Endothelial cell of umbilical vein (primary cell): Measurements from ENCODE around the gene MDP1. TPM values are rescaled to one million over a fixed set of nuclear protein-coding genes. Genes with fewer than 3 reads are reported as not detected.

ENCODE experiments used
- BruUV-seq: library from RNA; stranded (reverse); fragments of 400-500 nt; replicated peaks from 2 replicates; lab custom pipeline; 2021; lab: Mats Ljungman, UMichigan
- CTCF ChIA-PET: fragments of 300-600, 350-600 bp; sonication (Branson Sonifier 250); formaldehyde crosslinking; loops from one replicate; lab custom pipeline; 2021; ENCODE audit warnings: antibody characterized with exemption, inconsistent platforms; lab: Charles Lee
- POLR2A ChIA-PET: fragments of 300-600, 350-600 bp; sonication (Branson Sonifier 250); formaldehyde crosslinking; loops from one replicate; lab custom pipeline; 2021; ENCODE audit warnings: antibody characterized with exemption, inconsistent platforms; lab: Charles Lee
- DNase-seq: peaks from one replicate; pipeline ENCODE4 v3.0.0-alpha.2; 2011; ENCODE audit warnings: low read depth, low spot score
- FAIRE-seq: peaks from 2 replicates; lab custom pipeline; 2011; peaks lifted over from hg19 to GRCh38; lab: Jason Lieb, UNC
- H2AFZ ChIP-seq: 2 replicates; pipeline ENCODE4 v1.6.0; 2012; ENCODE audit warnings: low read depth, low read length, control low read depth, inconsistent platforms
- H3K27ac ChIP-seq: 2 replicates; pipeline ENCODE4 v1.5.1; 2011; ENCODE audit warnings: low read depth, mild to moderate bottlenecking, control low read depth, low read length, moderate library complexity; ENCODE audit not compliant: insufficient read depth
- H3K27me3 ChIP-seq, 2 experiments: 2 replicates each; pipeline versions ENCODE4 v1.6.0 to v1.6.1; 2011; ENCODE audit warnings: low read length in 2 of 2, mixed read lengths in 1 of 2; ENCODE audit not compliant: control insufficient read depth in 2 of 2, insufficient read depth in 2 of 2
- H3K36me3 ChIP-seq, 2 experiments: 2 replicates in 1 of 2; 3 replicates in 1 of 2; pipeline ENCODE4 v1.5.1; 2011; ENCODE audit warnings: low read length in 2 of 2, mild to moderate bottlenecking in 1 of 2, moderate library complexity in 1 of 2; ENCODE audit not compliant: control insufficient read depth in 2 of 2, insufficient read depth in 2 of 2; ENCODE audit errors: extremely low read depth in 1 of 2
- H3K4me1 ChIP-seq: 3 replicates; pipeline ENCODE4 v1.5.1; 2011; ENCODE audit warnings: mild to moderate bottlenecking, low read length; ENCODE audit not compliant: control insufficient read depth, insufficient read depth; ENCODE audit errors: extremely low read depth
- H3K4me2 ChIP-seq: 2 replicates; pipeline ENCODE4 v1.6.1; 2011; ENCODE audit warnings: low read length, control low read depth, mixed read lengths; ENCODE audit not compliant: insufficient read depth
- H3K4me3 ChIP-seq, 3 experiments: fragments of 200-600 bp in 1 of 3; sonication (generic), shearing (Covaris generic) in 1 of 3; replicated peaks in 1 of 3; 2 replicates each; pipeline ENCODE4 v1.5.1; 2011 to 2016; ENCODE audit warnings: control low read depth in 3 of 3, low read length in 3 of 3, mild to moderate bottlenecking in 2 of 3, inconsistent platforms in 1 of 3, low read depth in 1 of 3, moderate library complexity in 1 of 3; ENCODE audit not compliant: insufficient read depth in 1 of 3
- H3K79me2 ChIP-seq: 2 replicates; pipeline ENCODE4 v1.6.0; 2012; ENCODE audit warnings: low read length, inconsistent platforms; ENCODE audit not compliant: control insufficient read depth, insufficient read depth
- H3K9ac ChIP-seq: replicated peaks from 2 replicates; pipeline ENCODE3; 2011; ENCODE audit warnings: low read length, control low read depth; ENCODE audit not compliant: insufficient read depth; ENCODE audit errors: extremely low read depth
- H3K9me1 ChIP-seq: replicated peaks from 3 replicates; pipeline ENCODE4 v1.6.0; 2011; ENCODE audit warnings: mild to moderate bottlenecking, low read length; ENCODE audit not compliant: control insufficient read depth, insufficient read depth; ENCODE audit errors: extremely low read depth
- H3K9me3 ChIP-seq: replicated peaks from 2 replicates; pipeline ENCODE4 v1.5.1; 2012; ENCODE audit warnings: low read length, inconsistent platforms; ENCODE audit not compliant: control insufficient read depth, insufficient read depth
- H4K20me1 ChIP-seq: replicated peaks from 2 replicates; pipeline ENCODE3; 2011; ENCODE audit warnings: mild to moderate bottlenecking, low read length; ENCODE audit not compliant: control insufficient read depth, insufficient read depth; ENCODE audit errors: extremely low read depth
- EZH2 ChIP-seq: IDR thresholded peaks from 2 replicates; pipeline ENCODE4 v1.6.1; 2012; ENCODE audit warnings: borderline replicate concordance, low read depth, mild to moderate bottlenecking, moderate library complexity, low read length, inconsistent platforms; ENCODE audit not compliant: severe bottlenecking
- FOS ChIP-seq: IDR thresholded peaks from 2 replicates; pipeline ENCODE4 v1.6.1; 2011; ENCODE audit warnings: mild to moderate bottlenecking, low read length, moderate library complexity, borderline replicate concordance; ENCODE audit not compliant: insufficient read depth
- GATA2 ChIP-seq: IDR thresholded peaks from 2 replicates; pipeline ENCODE4 v1.7.0; 2011; ENCODE audit warnings: low read depth, mild to moderate bottlenecking, moderate library complexity, mixed read lengths, low read length; ENCODE audit not compliant: insufficient read length, insufficient read depth
- JUN ChIP-seq: IDR thresholded peaks from 2 replicates; pipeline ENCODE4 v1.6.1; 2011; ENCODE audit warnings: borderline replicate concordance, low read depth; ENCODE audit not compliant: insufficient read length, insufficient read depth
- MYC ChIP-seq: IDR thresholded peaks from one replicate; pipeline ENCODE4 v1.6.1; 2011; ENCODE audit warnings: mild to moderate bottlenecking, low read depth, low read length
- POLR2A ChIP-seq: IDR thresholded peaks from 2 replicates; pipeline ENCODE4 v1.6.1; 2012; ENCODE audit warnings: low read depth, mild to moderate bottlenecking, control low read depth, low read length
- POLR2AphosphoS5 ChIP-seq: IDR thresholded peaks from 2 replicates; pipeline ENCODE4 v1.6.1; 2012; ENCODE audit warnings: low read depth, mild to moderate bottlenecking, control low read depth, low read length, moderate library complexity; ENCODE audit not compliant: insufficient read depth
- dilution Hi-C: fragments of 300-500 bp; cut with MboI; formaldehyde crosslinking; loops from one replicate; pipeline ENCODE4 v1.15.0; 2019; ENCODE audit warnings: low sequenced_read_pairs; ENCODE audit not compliant: extremely low pct_ligation_motif_present
- intact Hi-C: fragments of 100-400 bp; cut with micrococcal nuclease; formaldehyde crosslinking; loops from one replicate; pipeline ENCODE4 v1.10.0; 2022
- polyA plus RNA-seq, 4 experiments: library from polyadenylated mRNA; depleted of rRNA in 3 of 4; stranded (reverse) in 3 of 4; unstranded in 1 of 4; fragments of >200 nt; gene quantifications; 2 replicates each; pipeline versions ENCODE4 v1.2.1 to v1.2.3, GENCODE V29; 2011 to 2012; ENCODE audit warnings: missing spikeins in 1 of 4
- total RNA-seq: library from RNA; stranded (reverse); gene quantifications from 2 replicates; pipeline ENCODE4 v1.2.3, GENCODE V29; 2021
- TF ChIP-seq, protein P1 (sequence below), 2 donors: IDR thresholded peaks; 1 replicate in 1 of 2; 2 replicates in 1 of 2; pipeline ENCODE4 v1.5.1; 2011; ENCODE audit warnings: low read length in 2 of 2, mild to moderate bottlenecking in 2 of 2, moderate library complexity in 2 of 2, control low read depth in 1 of 2, inconsistent platforms in 1 of 2, low read depth in 1 of 2; ENCODE audit not compliant: insufficient read depth in 1 of 2; ENCODE audit errors: extremely low read depth in 1 of 2
- TF ChIP-seq, protein P2 (sequence below): IDR thresholded peaks from 2 replicates; pipeline ENCODE4 v1.6.1; 2011; ENCODE audit not compliant: insufficient read depth, insufficient read length

MDP1 gene
- total and polyA plus RNA-seq, 2 donors (not counting 3 experiments of a cell fraction or from before 2014, with no cell fraction given) = 8.1 to 22.7 TPM

DNA sequence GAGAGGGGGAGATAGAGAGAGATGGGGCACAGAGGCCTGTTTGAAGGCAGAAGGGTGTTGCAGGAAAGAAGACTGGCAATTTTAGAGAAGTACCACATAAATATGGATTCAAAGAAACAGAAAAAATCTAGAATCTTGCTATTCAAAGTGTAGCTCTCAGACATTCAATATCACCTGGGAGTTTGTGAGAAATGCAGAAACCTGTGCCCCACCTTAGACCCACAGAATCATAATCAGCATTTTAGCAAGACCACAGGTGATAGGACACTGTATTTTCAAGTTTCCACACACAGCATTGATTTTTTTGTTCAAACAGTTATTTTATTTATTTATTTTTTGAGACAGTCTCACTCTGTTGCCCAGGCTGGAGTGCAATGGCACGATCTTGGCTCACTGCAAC is 13.0 kb upstream of the MDP1 start:
- POLR2A ChIA-PET = interaction anchor here (1.0 kb wide), 2 partner anchors 9 to 13 kb away, joined by 3 to 4 read pairs; partner anchors contain the start of gene TINF2
- no peak overlapping the region for H2AFZ ChIP-seq
- peaks cover 65% of the 10 kb centered on the region for H3K79me2 ChIP-seq
- FAIRE-seq (no peak), DNase-seq (no peak)
- dilution Hi-C loops = no loop called here
- no peak overlapping the region for H3K27ac ChIP-seq
- no peak overlapping the region for H3K9ac ChIP-seq
- H3K4me3 ChIP-seq = no peak overlapping the region
- H3K27me3 ChIP-seq = no peaks in the 10 kb centered on the region
- H4K20me1 ChIP-seq = no peaks in the 10 kb centered on the region
- H3K9me1 ChIP-seq = no peaks in the 10 kb centered on the region
- no TSS peak for BruUV-seq
- TF ChIP-seq FOS = no peak
- TF ChIP-seq, protein P1, sequence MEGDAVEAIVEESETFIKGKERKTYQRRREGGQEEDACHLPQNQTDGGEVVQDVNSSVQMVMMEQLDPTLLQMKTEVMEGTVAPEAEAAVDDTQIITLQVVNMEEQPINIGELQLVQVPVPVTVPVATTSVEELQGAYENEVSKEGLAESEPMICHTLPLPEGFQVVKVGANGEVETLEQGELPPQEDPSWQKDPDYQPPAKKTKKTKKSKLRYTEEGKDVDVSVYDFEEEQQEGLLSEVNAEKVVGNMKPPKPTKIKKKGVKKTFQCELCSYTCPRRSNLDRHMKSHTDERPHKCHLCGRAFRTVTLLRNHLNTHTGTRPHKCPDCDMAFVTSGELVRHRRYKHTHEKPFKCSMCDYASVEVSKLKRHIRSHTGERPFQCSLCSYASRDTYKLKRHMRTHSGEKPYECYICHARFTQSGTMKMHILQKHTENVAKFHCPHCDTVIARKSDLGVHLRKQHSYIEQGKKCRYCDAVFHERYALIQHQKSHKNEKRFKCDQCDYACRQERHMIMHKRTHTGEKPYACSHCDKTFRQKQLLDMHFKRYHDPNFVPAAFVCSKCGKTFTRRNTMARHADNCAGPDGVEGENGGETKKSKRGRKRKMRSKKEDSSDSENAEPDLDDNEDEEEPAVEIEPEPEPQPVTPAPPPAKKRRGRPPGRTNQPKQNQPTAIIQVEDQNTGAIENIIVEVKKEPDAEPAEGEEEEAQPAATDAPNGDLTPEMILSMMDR (IDR thresholded peaks at IDR 0.05; ENCODE audit: extremely low read depth in 1 of 2, insufficient read depth in 1 of 2, low read depth in 1 of 2, low read length in 2 of 2) = no peak
- no peak for TF ChIP-seq POLR2AphosphoS5
- TF ChIP-seq, protein P2, sequence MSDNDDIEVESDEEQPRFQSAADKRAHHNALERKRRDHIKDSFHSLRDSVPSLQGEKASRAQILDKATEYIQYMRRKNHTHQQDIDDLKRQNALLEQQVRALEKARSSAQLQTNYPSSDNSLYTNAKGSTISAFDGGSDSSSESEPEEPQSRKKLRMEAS = no peak
- TF ChIP-seq POLR2A = no peak
- TF ChIP-seq EZH2 = no peak
- no peak for TF ChIP-seq MYC
- no peak for TF ChIP-seq JUN
- no peak for TF ChIP-seq GATA2
- CTCF ChIA-PET = interaction anchor here (1.5 to 2.5 kb wide), 3 partner anchors 10 to 13 kb away, joined by 5 to 11 read pairs (median 11); partner anchors contain the start of genes MDP1 and TINF2
- peaks cover 48% of the 10 kb centered on the region for H3K4me1 ChIP-seq
- no peak overlapping the region for H3K4me2 ChIP-seq
- no peaks in the 10 kb centered on the region for H3K9me3 ChIP-seq
- intact Hi-C loops = no loop called here
- H3K36me3 ChIP-seq = peaks cover 0 to 6% of the 10 kb centered on the region in 2 experiments
